ENCODE data around the gene IL17REL. TPM values are rescaled to one million over a fixed set of nuclear protein-coding genes. Genes with fewer than 3 reads are reported as not detected.
A peak's percentile ranks its signal among the peaks of the same experiment; 100 is the strongest.

IL17REL gene
- total and polyA plus RNA-seq, 3 experiments from 2014 or later: 0.20 to 0.29 TPM; not detected in 1

- H3K27me3 ChIP-seq (ENCODE audit: insufficient read depth, low read length, poor library complexity, severe bottlenecking): no peaks in the 10 kb centered on the region
- H3K9me3 ChIP-seq (ENCODE audit: low read length): no peaks in the 10 kb centered on the region
- no peak overlapping the region for H3K4me3 Mint-ChIP-seq
- H3K27ac Mint-ChIP-seq: no peak overlapping the region
- peaks cover 0 to 7% (median 0%) of the 10 kb centered on the region in 3 donors for H3K4me1 Mint-ChIP-seq
- H3K27ac ChIP-seq (ENCODE audit: low read depth, low read length): no peak overlapping the region
- H3K27me3 Mint-ChIP-seq: peaks cover 0 to 10% of the 10 kb centered on the region in 2 donors
- H3K9me3 Mint-ChIP-seq: peaks cover 0 to 2% (median 0%) of the 10 kb centered on the region in 5 donors
- peaks cover 0 to 1% (median 0%) of the 10 kb centered on the region in 3 donors for H3K36me3 Mint-ChIP-seq
- ChIA-PET POLR2A (no interaction called here), CTCF (no interaction called here)
- no peaks in the 10 kb centered on the region for H3K36me3 ChIP-seq (ENCODE audit: insufficient read depth, low read length)
- no peak overlapping the region for H3K4me3 ChIP-seq (ENCODE audit: low read length)
- peaks cover 38% of the 10 kb centered on the region for H3K4me1 ChIP-seq (ENCODE audit: insufficient read depth, low read length)
- no peak for DNase-seq
Measured at GRCh38 chr22:50020606-50021005, 8.0 kb upstream of the IL17REL start.

- H3K9me3 ChIP-seq (ENCODE audit: low read length): no peaks in the 10 kb centered on the region
- POLR2A ChIA-PET: no interaction called here
- H3K9me3 Mint-ChIP-seq: no peaks in the 10 kb centered on the region
- no peaks in the 10 kb centered on the region for H3K36me3 ChIP-seq (ENCODE audit: insufficient read depth, low read length)
- peaks cover 0 to 7% (median 0%) of the 10 kb centered on the region in 3 donors for H3K4me1 Mint-ChIP-seq
- peak overlapping the region; percentile 22 to 96 (median 90) for H3K27ac Mint-ChIP-seq
- H3K4me3 ChIP-seq (ENCODE audit: low read length): no peak overlapping the region
- CTCF ChIA-PET: interaction anchor here (1.1 to 1.3 kb wide), 2 partner anchors 11 to 89 kb away, joined by 4 to 7 read pairs; no protein-coding TSS in a partner anchor
- peaks cover 42% of the 10 kb centered on the region for H3K4me1 ChIP-seq (ENCODE audit: insufficient read depth, low read length)
- peaks cover 0 to 1% (median 0%) of the 10 kb centered on the region in 3 donors for H3K36me3 Mint-ChIP-seq
- H3K4me3 Mint-ChIP-seq: peak overlapping the region; percentile 53 to 85 (median 76)
- no peak overlapping the region for H3K27ac ChIP-seq (ENCODE audit: low read depth, low read length)
- peaks cover 0 to 2% of the 10 kb centered on the region in 2 donors for H3K27me3 Mint-ChIP-seq
- H3K27me3 ChIP-seq (ENCODE audit: insufficient read depth, low read length, poor library complexity, severe bottlenecking): no peaks in the 10 kb centered on the region
- peak in 1 of 5 donors; percentile 43 for DNase-seq
Measured at GRCh38 chr22:50019316-50019715, 6.8 kb upstream of the IL17REL start.

- H3K4me3 Mint-ChIP-seq: peak overlapping the region; percentile 53 to 85 (median 76)
- peaks cover 0 to 7% (median 6%) of the 10 kb centered on the region in 3 donors for H3K4me1 Mint-ChIP-seq
- H3K9me3 ChIP-seq (ENCODE audit: low read length): no peaks in the 10 kb centered on the region
- H3K9me3 Mint-ChIP-seq: no peaks in the 10 kb centered on the region
- DNase-seq: peak in 3 of 5 donors; percentile 34 to 74 (median 59)
- POLR2A ChIA-PET: interaction anchor here (0.7 kb wide), 1 partner anchor 252 kb away, joined by 4 read pairs; no protein-coding TSS in a partner anchor
- peak overlapping the region; percentile 23 for H3K4me3 ChIP-seq (ENCODE audit: low read length)
- H3K4me1 ChIP-seq (ENCODE audit: insufficient read depth, low read length): peaks cover 43% of the 10 kb centered on the region
- H3K27me3 ChIP-seq (ENCODE audit: insufficient read depth, low read length, poor library complexity, severe bottlenecking): no peaks in the 10 kb centered on the region
- no peaks in the 10 kb centered on the region for H3K27me3 Mint-ChIP-seq
- H3K36me3 Mint-ChIP-seq: peaks cover 0 to 1% (median 0%) of the 10 kb centered on the region in 3 donors
- H3K27ac Mint-ChIP-seq: peak overlapping the region; percentile 58 to 96 (median 92)
- H3K27ac ChIP-seq (ENCODE audit: low read depth, low read length): peak overlapping the region; percentile 9
- H3K36me3 ChIP-seq (ENCODE audit: insufficient read depth, low read length): no peaks in the 10 kb centered on the region
- CTCF ChIA-PET: interaction anchor here (1.0 to 1.7 kb wide), 5 partner anchors 9 to 88 kb away, joined by 4 to 8 read pairs (median 5); no protein-coding TSS in a partner anchor
Measured at GRCh38 chr22:50018608-50019285, 6.2 kb upstream of the IL17REL start.

- H3K27ac ChIP-seq (ENCODE audit: low read depth, low read length): no peak overlapping the region
- H3K4me1 Mint-ChIP-seq: peaks cover 0 to 10% (median 9%) of the 10 kb centered on the region in 3 donors
- peaks cover 43% of the 10 kb centered on the region for H3K4me1 ChIP-seq (ENCODE audit: insufficient read depth, low read length)
- no peak overlapping the region for H3K4me3 ChIP-seq (ENCODE audit: low read length)
- no peaks in the 10 kb centered on the region for H3K9me3 ChIP-seq (ENCODE audit: low read length)
- H3K9me3 Mint-ChIP-seq: no peaks in the 10 kb centered on the region
- H3K27me3 Mint-ChIP-seq: no peaks in the 10 kb centered on the region
- H3K27ac Mint-ChIP-seq: peak overlapping the region; percentile 58 to 96 (median 90)
- H3K36me3 Mint-ChIP-seq: peaks cover 0 to 1% (median 0%) of the 10 kb centered on the region in 3 donors
- ChIA-PET CTCF (interaction anchor here (1.0 to 1.7 kb wide), 4 partner anchors 10 to 87 kb away, joined by 4 to 8 read pairs (median 4); no protein-coding TSS in a partner anchor), POLR2A (interaction anchor here (0.7 kb wide), 1 partner anchor 251 kb away, joined by 4 read pairs; no protein-coding TSS in a partner anchor)
- no peaks in the 10 kb centered on the region for H3K36me3 ChIP-seq (ENCODE audit: insufficient read depth, low read length)
- peak overlapping the region in 6 of 7 donors; percentile 19 to 77 (median 74) for H3K4me3 Mint-ChIP-seq
- peak in 1 of 5 donors; percentile 39 for DNase-seq
- no peaks in the 10 kb centered on the region for H3K27me3 ChIP-seq (ENCODE audit: insufficient read depth, low read length, poor library complexity, severe bottlenecking)
Measured at GRCh38 chr22:50017701-50018224, 5.2 kb upstream of the IL17REL start.

GRCh38 chr22:50016988-50017700 lies 4.6 kb upstream of the IL17REL start:
- Histone ChIP-seq H3K27ac (ENCODE audit: low read depth, low read length) (no peak overlapping the region), H3K36me3 (ENCODE audit: insufficient read depth, low read length) (no peaks in the 10 kb centered on the region), H3K4me1 (ENCODE audit: insufficient read depth, low read length) (peaks cover 43% of the 10 kb centered on the region), H3K4me3 (ENCODE audit: low read length) (no peak overlapping the region), H3K9me3 (ENCODE audit: low read length) (no peaks in the 10 kb centered on the region), H3K27me3 (ENCODE audit: insufficient read depth, low read length, poor library complexity, severe bottlenecking) (no peaks in the 10 kb centered on the region)
- CTCF ChIA-PET: interaction anchor here (1.3 to 1.7 kb wide), 4 partner anchors 13 to 34 kb away, joined by 4 to 8 read pairs (median 4); no protein-coding TSS in a partner anchor
- peak in 2 of 5 donors; percentile 29 to 71 for DNase-seq
- H3K9me3 Mint-ChIP-seq: no peaks in the 10 kb centered on the region
- H3K27ac Mint-ChIP-seq: peak overlapping the region; percentile 58 to 96 (median 87)
- POLR2A ChIA-PET: no interaction called here
- peak overlapping the region; percentile 19 to 77 (median 73) for H3K4me3 Mint-ChIP-seq
- H3K36me3 Mint-ChIP-seq: peaks cover 0 to 1% (median 0%) of the 10 kb centered on the region in 3 donors
- peaks cover 0 to 2% of the 10 kb centered on the region in 2 donors for H3K27me3 Mint-ChIP-seq
- peaks cover 0 to 10% (median 10%) of the 10 kb centered on the region in 3 donors for H3K4me1 Mint-ChIP-seq

GRCh38 chr22:50016308-50016987 lies 3.9 kb upstream of the IL17REL start:
- H3K27ac Mint-ChIP-seq: peak overlapping the region; percentile 36 to 96 (median 87)
- peaks cover 2 to 3% of the 10 kb centered on the region in 2 donors for H3K27me3 Mint-ChIP-seq
- peak in 1 of 5 donors; percentile 44 for DNase-seq
- peaks cover 6 to 17% (median 16%) of the 10 kb centered on the region in 3 donors for H3K4me1 Mint-ChIP-seq
- H3K4me1 ChIP-seq (ENCODE audit: insufficient read depth, low read length): peaks cover 47% of the 10 kb centered on the region
- H3K9me3 ChIP-seq (ENCODE audit: low read length): no peaks in the 10 kb centered on the region
- H3K4me3 Mint-ChIP-seq: peak overlapping the region in 5 of 7 donors; percentile 10 to 74 (median 35)
- H3K4me3 ChIP-seq (ENCODE audit: low read length): no peak overlapping the region
- peaks cover 0 to 1% (median 0%) of the 10 kb centered on the region in 3 donors for H3K36me3 Mint-ChIP-seq
- no peak overlapping the region for H3K27ac ChIP-seq (ENCODE audit: low read depth, low read length)
- no peaks in the 10 kb centered on the region for H3K9me3 Mint-ChIP-seq
- ChIA-PET POLR2A (no interaction called here), CTCF (interaction anchor here (1.3 to 1.7 kb wide), 2 partner anchors 14 to 23 kb away, joined by 4 to 5 read pairs; no protein-coding TSS in a partner anchor)
- no peaks in the 10 kb centered on the region for H3K27me3 ChIP-seq (ENCODE audit: insufficient read depth, low read length, poor library complexity, severe bottlenecking)
- no peaks in the 10 kb centered on the region for H3K36me3 ChIP-seq (ENCODE audit: insufficient read depth, low read length)
